Effector memory CD4-positive, alpha-beta T cell (primary cell): ENCODE results near the gene ELK4.

Source experiments
- DNase-seq, 3 donors: peaks; one replicate each; pipeline ENCODE4 v3.0.0-alpha.2; 2020
- H3K27ac ChIP-seq: 2 replicates; pipeline ENCODE4 v1.7.0; 2013; ENCODE audit warnings: mild to moderate bottlenecking, low read length, moderate library complexity; ENCODE audit not compliant: insufficient read depth, poor library complexity, severe bottlenecking
- H3K27me3 ChIP-seq: replicated peaks from 2 replicates; pipeline ENCODE4 v1.7.0; 2013; ENCODE audit warnings: mild to moderate bottlenecking, low read length; ENCODE audit not compliant: insufficient read depth, control insufficient read depth, poor library complexity, severe bottlenecking
- H3K36me3 ChIP-seq: 2 replicates; pipeline ENCODE4 v1.7.0; 2013; ENCODE audit warnings: mild to moderate bottlenecking, low read length, moderate library complexity; ENCODE audit not compliant: control insufficient read depth, insufficient read depth
- H3K4me1 ChIP-seq: 2 replicates; pipeline ENCODE4 v1.7.0; 2013; ENCODE audit warnings: low read length, mild to moderate bottlenecking; ENCODE audit not compliant: control insufficient read depth, insufficient read depth, poor library complexity, severe bottlenecking
- H3K4me3 ChIP-seq: 2 replicates; pipeline ENCODE4 v1.7.0; 2013; ENCODE audit warnings: low read length, low read depth, mild to moderate bottlenecking; ENCODE audit not compliant: insufficient read depth, poor library complexity, severe bottlenecking
- H3K9me3 ChIP-seq: 2 replicates; pipeline ENCODE4 v1.7.0; 2013; ENCODE audit warnings: mild to moderate bottlenecking, low read length, moderate library complexity; ENCODE audit not compliant: control insufficient read depth

The ELK4 gene

GRCh38 chr1:205613854-205614412, 17.9 kb downstream of the ELK4 start:
- no peaks in the 10 kb centered on the region for H3K9me3 ChIP-seq
- no peak overlapping the region for H3K4me3 ChIP-seq
- H3K4me1 ChIP-seq, result peaks cover 3% of the 10 kb centered on the region
- peaks cover 61% of the 10 kb centered on the region for H3K36me3 ChIP-seq
- no peaks in the 10 kb centered on the region for H3K27me3 ChIP-seq
- no peak overlapping the region for H3K27ac ChIP-seq
- no peak for DNase-seq

GRCh38 chr1:205612556-205612955, 19.3 kb downstream of the ELK4 start:
- peaks cover 48% of the 10 kb centered on the region for H3K36me3 ChIP-seq
- no peaks in the 10 kb centered on the region for H3K9me3 ChIP-seq
- no peak for DNase-seq
- H3K4me3 ChIP-seq, result no peak overlapping the region
- H3K4me1 ChIP-seq, result peaks cover 3% of the 10 kb centered on the region
- H3K27ac ChIP-seq, result no peak overlapping the region
- H3K27me3 ChIP-seq, result no peaks in the 10 kb centered on the region

GRCh38 chr1:205612104-205612503, 19.7 kb downstream of the ELK4 start:
- H3K27me3 ChIP-seq, result no peaks in the 10 kb centered on the region
- no peaks in the 10 kb centered on the region for H3K9me3 ChIP-seq
- H3K36me3 ChIP-seq, result peaks cover 43% of the 10 kb centered on the region
- DNase-seq, result no peak
- H3K27ac ChIP-seq, result no peak overlapping the region
- peaks cover 3% of the 10 kb centered on the region for H3K4me1 ChIP-seq
- no peak overlapping the region for H3K4me3 ChIP-seq

GRCh38 chr1:205610901-205611466, 20.8 kb downstream of the ELK4 start:
- no peak for DNase-seq
- no peak overlapping the region for H3K27ac ChIP-seq
- H3K9me3 ChIP-seq, result no peaks in the 10 kb centered on the region
- H3K27me3 ChIP-seq, result no peaks in the 10 kb centered on the region
- no peak overlapping the region for H3K4me3 ChIP-seq
- peaks cover 3% of the 10 kb centered on the region for H3K4me1 ChIP-seq
- peaks cover 32% of the 10 kb centered on the region for H3K36me3 ChIP-seq

GRCh38 chr1:205610036-205610435, 21.8 kb downstream of the ELK4 start:
- no peak for DNase-seq
- Histone ChIP-seq H3K4me3 (no peak overlapping the region), H3K4me1 (peaks cover 3% of the 10 kb centered on the region), H3K27ac (no peak overlapping the region), H3K36me3 (peaks cover 26% of the 10 kb centered on the region), H3K27me3 (no peaks in the 10 kb centered on the region), H3K9me3 (no peaks in the 10 kb centered on the region)

- H3K27me3 ChIP-seq, result no peaks in the 10 kb centered on the region
- no peak for DNase-seq
- no peak overlapping the region for H3K4me3 ChIP-seq
- peaks cover 4% of the 10 kb centered on the region for H3K36me3 ChIP-seq
- H3K9me3 ChIP-seq, result no peaks in the 10 kb centered on the region
- no peaks in the 10 kb centered on the region for H3K4me1 ChIP-seq
- no peak overlapping the region for H3K27ac ChIP-seq
These were observed 26.8 kb downstream of the ELK4 start for GRCh38 chr1:205604825-205605505.

- Histone ChIP-seq H3K9me3 (no peaks in the 10 kb centered on the region), H3K27me3 (no peaks in the 10 kb centered on the region), H3K4me1 (no peaks in the 10 kb centered on the region), H3K4me3 (no peak overlapping the region), H3K36me3 (peaks cover 11% of the 10 kb centered on the region), H3K27ac (no peak overlapping the region)
- DNase-seq, result no peak
These were observed 27.8 kb downstream of the ELK4 start for GRCh38 chr1:205604059-205604458.

- Histone ChIP-seq H3K27ac (no peak overlapping the region), H3K27me3 (no peaks in the 10 kb centered on the region), H3K36me3 (peaks cover 16% of the 10 kb centered on the region), H3K4me3 (no peak overlapping the region), H3K4me1 (no peaks in the 10 kb centered on the region), H3K9me3 (no peaks in the 10 kb centered on the region)
- DNase-seq, result no peak
These were observed 30.6 kb downstream of the ELK4 start for GRCh38 chr1:205601205-205601604.

- no peak overlapping the region for H3K4me3 ChIP-seq
- H3K36me3 ChIP-seq, result peaks cover 16% of the 10 kb centered on the region
- DNase-seq, result no peak
- no peak overlapping the region for H3K27ac ChIP-seq
- no peaks in the 10 kb centered on the region for H3K27me3 ChIP-seq
- no peaks in the 10 kb centered on the region for H3K9me3 ChIP-seq
- no peaks in the 10 kb centered on the region for H3K4me1 ChIP-seq
These were observed 31.7 kb downstream of the ELK4 start for GRCh38 chr1:205600085-205600484.

GRCh38 chr1:205599669-205600042, 32.2 kb downstream of the ELK4 start:
- Histone ChIP-seq H3K4me1 (no peaks in the 10 kb centered on the region), H3K27me3 (no peaks in the 10 kb centered on the region), H3K4me3 (no peak overlapping the region), H3K27ac (no peak overlapping the region), H3K36me3 (peaks cover 16% of the 10 kb centered on the region), H3K9me3 (no peaks in the 10 kb centered on the region)
- no peak for DNase-seq
